HepG2 (cell line): Measurements from ENCODE around the gene TCF20. TPM values are rescaled to one million over a fixed set of nuclear protein-coding genes. Genes with fewer than 3 reads are reported as not detected.

Experiments
- ATAC-seq: fragments of 200-7000 bp; cut with Tn5 transposase; 3 replicates; pipeline ENCODE4 v1.9.1; 2020; ENCODE audit warnings: mild to moderate bottlenecking, moderate library complexity
- BruUV-seq: library from RNA; stranded (reverse); fragments of 400-500 nt; replicated peaks from 2 replicates; lab custom pipeline; 2021; lab: Mats Ljungman, UMichigan
- CTCF ChIA-PET: fragments of 300-600 bp; formaldehyde crosslinking; extraction: SDS; loops from one replicate; lab custom pipeline; 2021; ENCODE audit warnings: low total read pairs, inconsistent platforms, low intra/inter-chr PET ratio; lab: Yijun Ruan, JAX
- POLR2A ChIA-PET: fragments of 350-600 bp; sonication (Branson Sonifier 250); formaldehyde crosslinking; loops from one replicate; lab custom pipeline; 2020; ENCODE audit warnings: antibody characterized with exemption, inconsistent platforms; lab: Yijun Ruan, JAX
- DNase-seq: peaks from one replicate; pipeline ENCODE4 v3.0.0-alpha.2; 2015; ENCODE audit warnings: low spot score
- FAIRE-seq: peaks from 3 replicates; lab custom pipeline; 2011; peaks lifted over from hg19 to GRCh38; lab: Jason Lieb, UNC
- H2AFZ ChIP-seq: one replicate; pipeline ENCODE4 v1.6.1; 2011; ENCODE audit warnings: low read length, inconsistent platforms
- H3K27ac ChIP-seq: fragments of 300-600 bp; 3 replicates; pipeline ENCODE4 v1.8.0; 2011; ENCODE audit warnings: mixed run types, mild to moderate bottlenecking, mixed read lengths, low read length, inconsistent platforms; ENCODE audit not compliant: insufficient read depth; ENCODE audit errors: extremely low read length
- H3K27me3 ChIP-seq, 2 experiments: fragments of 200-600 bp in 1 of 2; 2 replicates in 1 of 2; 3 replicates in 1 of 2; pipeline versions ENCODE4 v1.6.0 to v1.8.0; 2011; ENCODE audit warnings: low read length in 2 of 2, mild to moderate bottlenecking in 2 of 2, moderate library complexity in 2 of 2, inconsistent platforms in 1 of 2; ENCODE audit not compliant: insufficient read depth in 2 of 2, control insufficient read depth in 1 of 2
- H3K36me3 ChIP-seq, 2 experiments: fragments of 200-600 bp in 1 of 2; replicated peaks in 1 of 2; 2 replicates in 1 of 2; 3 replicates in 1 of 2; pipeline versions ENCODE4 v1.5.1 to v1.8.0; 2011; ENCODE audit warnings: low read length in 2 of 2, inconsistent platforms in 1 of 2; ENCODE audit not compliant: insufficient read depth in 2 of 2, control insufficient read depth in 1 of 2
- H3K4me1 ChIP-seq: 2 replicates; pipeline ENCODE4 v1.5.1; 2012; ENCODE audit warnings: low read length, inconsistent platforms; ENCODE audit not compliant: insufficient read depth
- H3K4me2 ChIP-seq: 2 replicates; pipeline ENCODE4 v1.6.0; 2011; ENCODE audit warnings: low read depth, low read length, inconsistent platforms
- H3K4me3 ChIP-seq, 3 experiments: fragments of 200-600 bp in 1 of 3; sonication (generic), shearing (Covaris generic) in 1 of 3; replicated peaks in 1 of 3; 2 replicates each; pipeline ENCODE4 v1.5.1; 2011 to 2016; ENCODE audit warnings: low read length in 3 of 3, inconsistent platforms in 2 of 3, low read depth in 2 of 3, mild to moderate bottlenecking in 2 of 3, control low read depth in 1 of 3, mixed read lengths in 1 of 3; ENCODE audit not compliant: insufficient read depth in 1 of 3
- H3K79me2 ChIP-seq: one replicate; pipeline ENCODE4 v1.6.1; 2011; ENCODE audit warnings: low read length, inconsistent platforms; ENCODE audit not compliant: insufficient read depth
- H3K9ac ChIP-seq: 2 replicates; pipeline ENCODE4 v1.6.0; 2011; ENCODE audit warnings: mild to moderate bottlenecking, low read depth, low read length, inconsistent platforms; ENCODE audit not compliant: insufficient read depth
- H3K9me3 ChIP-seq: 2 replicates; pipeline ENCODE4 v1.5.1; 2012; ENCODE audit warnings: mild to moderate bottlenecking, low read length
- H4K20me1 ChIP-seq: 2 replicates; pipeline ENCODE4 v1.6.0; 2011; ENCODE audit warnings: inconsistent platforms, mild to moderate bottlenecking, low read length, moderate library complexity; ENCODE audit not compliant: insufficient read depth
- CSRNP1 ChIP-seq: sonication (generic); formaldehyde crosslinking; IDR thresholded peaks from 2 replicates; pipeline ENCODE4 v1.8.1; 2023; ENCODE audit warnings: mild to moderate bottlenecking, missing genetic modification reagents
- ZBTB42 ChIP-seq: sonication (generic); formaldehyde crosslinking; IDR thresholded peaks from 2 replicates; pipeline ENCODE4 v1.5.0; 2020; ENCODE audit warnings: mild to moderate bottlenecking, missing genetic modification reagents
- ZKSCAN1 ChIP-seq: fragments of 150-350 bp; IDR thresholded peaks from 2 replicates; pipeline ENCODE4 v1.6.1; 2014; ENCODE audit warnings: low read length
- ZNF549 ChIP-seq: sonication (generic); formaldehyde crosslinking; IDR thresholded peaks from 2 replicates; pipeline ENCODE4 v1.5.0; 2020; ENCODE audit warnings: missing genetic modification reagents
- ZNF687 ChIP-seq: sonication (generic); formaldehyde crosslinking; IDR thresholded peaks from 2 replicates; pipeline ENCODE4 v1.5.1; 2020; ENCODE audit warnings: mild to moderate bottlenecking, missing genetic modification reagents, moderate library complexity
- ZNF768 ChIP-seq: sonication (generic); formaldehyde crosslinking; IDR thresholded peaks from 2 replicates; pipeline ENCODE4 v1.4.0; 2020; ENCODE audit warnings: missing genetic modification reagents
- ZNF879 ChIP-seq: sonication (generic); formaldehyde crosslinking; IDR thresholded peaks from 2 replicates; pipeline ENCODE4 v1.8.1; 2023; ENCODE audit warnings: missing genetic modification reagents
- WGBS: methylation state at CpG from one replicate; pipeline ENCODE4 v1.1.6; 2017; ENCODE audit warnings: low lambda C conversion rate; 5-methylcytosine and 5-hydroxymethylcytosine counted together
- in situ Hi-C: cut with HindIII; loops from 2 replicates; pipeline ENCODE4 v1.10.0; 2017; ENCODE audit warnings: low pct_unique_long_range_greater_than_20kb; ENCODE audit not compliant: extremely low pct_ligation_motif_present
- intact Hi-C: fragments of 100-400 bp; cut with micrococcal nuclease; formaldehyde crosslinking; loops from one replicate; pipeline ENCODE4 v1.10.0; 2022; ENCODE audit not compliant: unreplicated experiment
- polyA plus RNA-seq, 8 experiments: library from polyadenylated mRNA; depleted of rRNA in 3 of 8; stranded (reverse) in 7 of 8; unstranded in 1 of 8; fragments of >200 nt; fragmentation: Illumina TruSeq in 4 of 8; extraction: Trizol in 4 of 8; gene quantifications; 2 replicates each; pipeline versions ENCODE4 v1.2.1 to v1.2.3, GENCODE V29; 2011 to 2016; ENCODE audit warnings: low read depth in 4 of 8, missing spikeins in 1 of 8, mixed read lengths in 1 of 8; ENCODE audit not compliant: insufficient read depth in 1 of 8
- total RNA-seq, 5 experiments: library from RNA; depleted of rRNA; stranded (reverse); fragments of >200 nt; fragmentation: Illumina TruSeq; extraction: Trizol; gene quantifications; 2 replicates each; pipeline ENCODE4 v1.2.3, GENCODE V29; 2016; ENCODE audit warnings: low read depth in 1 of 5

TCF20 gene
- total and polyA plus RNA-seq, 2 of the 13 experiments (the other 11 are each of a cell fraction or from before 2014, with no cell fraction given) = 12.8 to 23.7 TPM

- TF ChIP-seq CSRNP1 = no peak
- no peak for TF ChIP-seq ZNF687 (CRISPR knock-in tag)
- no peak for TF ChIP-seq ZBTB42
- TF ChIP-seq ZNF549 = no peak
- TF ChIP-seq, all 625 proteins: peak for 0
Measured at GRCh38 chr22:42284643-42285181, 14.3 kb upstream of the TCF20 start (continued).

GRCh38 chr22:42284202-42284591, 13.7 kb upstream of the TCF20 start:
- H3K4me1 ChIP-seq = peaks cover 27% of the 10 kb centered on the region
- no peaks in the 10 kb centered on the region for H3K9me3 ChIP-seq
- no TSS peak for BruUV-seq
- H4K20me1 ChIP-seq = no peaks in the 10 kb centered on the region
- in situ Hi-C loops = no loop called here
- H3K9ac ChIP-seq = no peak overlapping the region
- H3K27me3 ChIP-seq = peaks cover 5 to 31% of the 10 kb centered on the region in 2 experiments; a peak in 4 of 5 replicates
- H3K36me3 ChIP-seq = no peaks in the 10 kb centered on the region
- H3K27ac ChIP-seq = no peak overlapping the region
- CTCF ChIA-PET = no interaction called here
- 60% methylated on average over 7 of the region's 7 CpGs for WGBS
- no peak for ATAC-seq
- intact Hi-C loops = no loop called here
- H2AFZ ChIP-seq = no peak overlapping the region
- no peak for DNase-seq
- H3K79me2 ChIP-seq = no peaks in the 10 kb centered on the region
- peak overlapping the region; percentile 100; the same call in 1 of the 2 replicates for H3K4me2 ChIP-seq
- no peak for FAIRE-seq
- TF ChIP-seq ZNF879 (CRISPR knock-in tag) = no peak
- TF ChIP-seq ZKSCAN1 = peak; percentile 51; the same call in 1 of the 2 replicates
- peak; percentile 17; the same call in 1 of the 2 replicates for TF ChIP-seq ZNF768 (CRISPR knock-in tag)
- TF ChIP-seq, all 625 proteins: peak for 2
- H3K4me3 ChIP-seq = no peak overlapping the region
- POLR2A ChIA-PET = no interaction called here
